Osteoblast (primary cell): ENCODE measurements around the gene RPL27. TPM values are rescaled to one million over a fixed set of nuclear protein-coding genes. Genes with fewer than 3 reads are reported as not detected.
A peak's percentile ranks its signal among the peaks of the same experiment; 100 is the strongest.

ENCODE experiments used
- DNase-seq: peaks from one replicate; pipeline ENCODE4 v3.0.0; 2011; ENCODE audit warnings: low spot score, mixed read lengths; ENCODE audit not compliant: insufficient read length; ENCODE audit errors: missing footprints
- H2AFZ ChIP-seq: 2 replicates; pipeline ENCODE4 v1.6.0; 2011; ENCODE audit warnings: mild to moderate bottlenecking, low read length
- H3K27ac ChIP-seq: 2 replicates; pipeline ENCODE4 v1.5.1; 2011; ENCODE audit warnings: mild to moderate bottlenecking, low read depth, low read length, moderate library complexity
- H3K27me3 ChIP-seq: 2 replicates; pipeline ENCODE4 v1.6.0; 2012; ENCODE audit warnings: mild to moderate bottlenecking, control low read depth, inconsistent platforms, low read length, moderate library complexity; ENCODE audit not compliant: insufficient read depth
- H3K36me3 ChIP-seq: 2 replicates; pipeline ENCODE4 v1.5.1; 2011; ENCODE audit warnings: mild to moderate bottlenecking, low read length, control low read depth, moderate library complexity; ENCODE audit not compliant: insufficient read depth
- H3K4me1 ChIP-seq: 2 replicates; pipeline ENCODE4 v1.5.1; 2011; ENCODE audit warnings: mild to moderate bottlenecking, low read length, control low read depth, moderate library complexity; ENCODE audit not compliant: insufficient read depth
- H3K4me2 ChIP-seq: 2 replicates; pipeline ENCODE4 v1.6.0; 2011; ENCODE audit warnings: mild to moderate bottlenecking, low read length; ENCODE audit not compliant: insufficient read depth
- H3K4me3 ChIP-seq: fragments of 200-600 bp; sonication (generic); 3 replicates; pipeline ENCODE4 v1.5.1; 2012; ENCODE audit warnings: mild to moderate bottlenecking, low read length, inconsistent platforms; ENCODE audit not compliant: insufficient read depth
- H3K79me2 ChIP-seq: 2 replicates; pipeline ENCODE4 v1.6.0; 2012; ENCODE audit warnings: mild to moderate bottlenecking, low read length, control low read depth, inconsistent platforms; ENCODE audit not compliant: insufficient read depth
- H3K9me3 ChIP-seq: 2 replicates; pipeline ENCODE4 v1.5.1; 2011; ENCODE audit warnings: low read depth, low read length, control low read depth
- H4K20me1 ChIP-seq: 2 replicates; pipeline ENCODE4 v1.6.0; 2012; ENCODE audit warnings: mild to moderate bottlenecking, low read length, control low read depth; ENCODE audit not compliant: insufficient read depth
- CTCF ChIP-seq: IDR thresholded peaks from 2 replicates; pipeline ENCODE4 v1.5.1; 2011; ENCODE audit warnings: mild to moderate bottlenecking, low read depth, low read length, moderate library complexity; ENCODE audit errors: extremely low read depth
- total RNA-seq: library from RNA; depleted of rRNA; stranded (reverse); fragments of >200 nt; gene quantifications from 2 replicates; pipeline ENCODE4 v1.2.3, GENCODE V29; 2012

RPL27 gene
- total RNA-seq, 1 donor, result 878 TPM

- no peak overlapping the region for H3K27ac ChIP-seq
- H3K4me2 ChIP-seq, result no peak overlapping the region
- H3K36me3 ChIP-seq, result peaks cover 46% of the 10 kb centered on the region
- H4K20me1 ChIP-seq, result peaks cover 26% of the 10 kb centered on the region
- H3K9me3 ChIP-seq, result no peaks in the 10 kb centered on the region
- peaks cover 53% of the 10 kb centered on the region for H3K79me2 ChIP-seq
- TF ChIP-seq CTCF, result no peak
- H2AFZ ChIP-seq, result no peak overlapping the region
- peaks cover 27% of the 10 kb centered on the region for H3K4me1 ChIP-seq
- no peak overlapping the region for H3K4me3 ChIP-seq
- no peaks in the 10 kb centered on the region for H3K27me3 ChIP-seq
- DNase-seq, result peak; percentile 14
Measured at GRCh38 chr17:43016216-43016615, 18.0 kb downstream of the RPL27 start.

- H3K27me3 ChIP-seq, result no peaks in the 10 kb centered on the region
- H3K4me3 ChIP-seq, result no peak overlapping the region
- H3K4me2 ChIP-seq, result no peak overlapping the region
- DNase-seq, result peak; percentile 76
- no peak for TF ChIP-seq CTCF
- no peak overlapping the region for H2AFZ ChIP-seq
- H3K4me1 ChIP-seq, result peaks cover 27% of the 10 kb centered on the region
- peaks cover 26% of the 10 kb centered on the region for H4K20me1 ChIP-seq
- H3K36me3 ChIP-seq, result peaks cover 40% of the 10 kb centered on the region
- peaks cover 65% of the 10 kb centered on the region for H3K79me2 ChIP-seq
- no peaks in the 10 kb centered on the region for H3K9me3 ChIP-seq
- H3K27ac ChIP-seq, result no peak overlapping the region
Measured at GRCh38 chr17:43018008-43018853, 20.0 kb downstream of the RPL27 start.

- Histone ChIP-seq H3K4me2 (peak overlapping the region; percentile 41), H3K4me1 (peaks cover 27% of the 10 kb centered on the region), H3K36me3 (peaks cover 34% of the 10 kb centered on the region), H3K9me3 (no peaks in the 10 kb centered on the region), H2AFZ (no peak overlapping the region), H3K4me3 (no peak overlapping the region), H3K79me2 (peaks cover 65% of the 10 kb centered on the region), H4K20me1 (peaks cover 26% of the 10 kb centered on the region), H3K27ac (no peak overlapping the region), H3K27me3 (no peaks in the 10 kb centered on the region)
- TF ChIP-seq CTCF, result no peak
- peak; percentile 71 for DNase-seq
Measured at GRCh38 chr17:43018932-43019331, 20.7 kb downstream of the RPL27 start.

GRCh38 chr17:43019418-43019817, 21.2 kb downstream of the RPL27 start:
- Histone ChIP-seq H4K20me1 (peaks cover 26% of the 10 kb centered on the region), H3K4me3 (no peak overlapping the region), H2AFZ (no peak overlapping the region), H3K79me2 (peaks cover 65% of the 10 kb centered on the region), H3K27me3 (no peaks in the 10 kb centered on the region), H3K9me3 (no peaks in the 10 kb centered on the region), H3K36me3 (peaks cover 31% of the 10 kb centered on the region), H3K4me1 (peaks cover 27% of the 10 kb centered on the region), H3K4me2 (peak overlapping the region; percentile 41), H3K27ac (no peak overlapping the region)
- DNase-seq, result peak; percentile 81
- TF ChIP-seq CTCF, result no peak
